GM18907 (cell line): ENCODE results near the gene ZNF521.

ENCODE experiments used
- ATAC-seq: cut with Tn5 transposase; IDR thresholded peaks from one replicate; pipeline ENCODE4 v1.9.1; 2021; ENCODE audit warnings: mild to moderate bottlenecking, moderate library complexity; ENCODE audit not compliant: unreplicated experiment

Gene ZNF521

GRCh38 chr18:25174324-25174723 is 177.6 kb downstream of the ZNF521 start:
- ATAC-seq: no peak

GRCh38 chr18:25171334-25171733 is 180.6 kb downstream of the ZNF521 start:
- no peak for ATAC-seq

DNA sequence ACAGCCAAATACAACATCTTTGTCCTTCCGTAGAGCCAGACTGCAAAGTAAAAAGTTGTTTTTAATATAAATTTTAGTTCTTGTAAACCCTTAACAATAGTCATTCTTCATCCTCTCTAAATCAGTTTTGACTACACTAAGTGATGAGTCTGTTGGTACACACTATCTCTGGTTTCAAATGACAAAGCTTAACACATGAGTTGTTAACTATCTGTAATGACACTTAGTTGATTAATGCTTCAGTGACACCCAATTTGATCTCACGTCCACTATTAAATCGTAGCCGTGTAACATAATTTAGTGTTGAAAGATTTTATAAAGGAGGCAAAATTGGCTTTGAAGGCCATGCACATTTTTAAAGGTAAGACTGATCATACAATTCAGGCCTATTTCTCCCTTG is 181.6 kb downstream of the ZNF521 start:
- no peak for ATAC-seq

GRCh38 chr18:25169701-25170100 is 182.3 kb downstream of the ZNF521 start:
- no peak for ATAC-seq

- no peak for ATAC-seq
These were observed 184.2 kb downstream of the ZNF521 start for GRCh38 chr18:25167612-25168410.

GRCh38 chr18:25166113-25166512 is 185.9 kb downstream of the ZNF521 start:
- ATAC-seq: no peak

- peak; percentile 95 for ATAC-seq
These were observed 186.8 kb downstream of the ZNF521 start for GRCh38 chr18:25164848-25165811.

- peak; percentile 44 for ATAC-seq
These were observed 187.6 kb downstream of the ZNF521 start for GRCh38 chr18:25164211-25164847.

DNA sequence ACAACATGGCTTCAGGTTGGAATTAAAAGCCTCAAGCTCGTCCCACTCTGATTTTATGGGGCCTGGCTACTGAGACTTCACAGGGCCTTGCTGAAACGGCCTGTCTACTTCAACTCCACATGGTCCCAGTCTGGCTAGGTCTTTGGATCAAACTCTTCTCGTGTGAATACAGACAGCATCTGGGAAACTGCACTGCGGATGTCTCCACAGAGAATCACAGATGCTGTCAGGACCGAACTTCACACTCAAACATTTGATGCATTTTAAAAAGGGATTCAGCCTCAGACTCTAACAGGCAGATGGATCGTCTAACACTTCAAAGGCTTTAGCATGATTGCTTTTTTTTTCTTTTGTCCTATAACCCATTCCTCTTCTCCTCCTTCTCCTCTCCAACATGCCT is 198.5 kb downstream of the ZNF521 start:
- ATAC-seq: no peak

DNA sequence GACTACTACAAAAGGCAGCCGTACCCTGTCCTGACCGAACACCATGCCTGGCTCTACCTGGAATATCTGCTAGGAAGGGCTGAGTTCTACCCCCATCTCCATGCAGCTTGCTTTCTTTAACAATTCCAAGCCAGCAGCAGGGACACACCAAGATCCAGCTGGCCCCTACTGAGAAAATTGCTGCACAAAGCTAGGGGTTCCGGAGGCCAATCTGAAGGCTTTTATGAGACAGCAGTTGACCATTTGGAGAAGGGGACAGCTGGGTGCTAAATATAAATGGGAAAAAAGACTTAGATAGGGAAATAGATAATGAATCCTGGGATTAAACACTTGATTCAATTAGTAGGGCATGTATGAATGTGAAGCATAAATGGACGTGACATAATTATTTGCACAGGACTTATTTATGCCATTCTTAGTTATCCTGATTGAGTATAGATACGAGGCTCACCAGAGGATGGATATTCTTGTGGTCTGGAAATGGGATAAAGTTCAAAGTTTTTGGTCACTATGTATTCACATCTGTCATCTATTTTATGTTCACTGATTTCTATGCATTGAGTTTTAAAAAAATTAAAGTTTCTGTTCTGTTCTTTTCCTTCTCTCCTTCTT is 204.0 kb downstream of the ZNF521 start:
- no peak for ATAC-seq

DNA sequence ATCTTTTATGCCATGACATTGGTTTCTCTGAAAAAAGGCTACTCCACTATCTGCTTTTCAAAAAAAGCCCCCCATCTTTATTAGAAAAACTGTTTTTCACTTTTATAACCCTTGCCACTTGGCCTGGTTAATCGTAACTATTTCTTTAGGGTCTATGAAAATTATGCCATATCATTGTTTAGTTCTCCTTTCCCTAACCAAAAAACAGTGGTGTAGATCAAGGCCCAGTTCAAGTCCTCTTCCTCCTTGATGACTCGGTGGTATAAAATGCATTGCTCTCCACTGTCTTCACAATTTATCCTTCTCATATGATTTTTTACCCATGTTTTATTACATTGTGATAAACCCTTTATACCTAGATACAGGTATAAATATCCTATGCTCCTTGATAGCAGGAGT is 205.5 kb downstream of the ZNF521 start:
- no peak for ATAC-seq

- ATAC-seq: no peak
These were observed 206.0 kb downstream of the ZNF521 start for GRCh38 chr18:25145731-25146511.

GRCh38 chr18:25144820-25145219 is 207.1 kb downstream of the ZNF521 start:
- ATAC-seq: no peak

DNA sequence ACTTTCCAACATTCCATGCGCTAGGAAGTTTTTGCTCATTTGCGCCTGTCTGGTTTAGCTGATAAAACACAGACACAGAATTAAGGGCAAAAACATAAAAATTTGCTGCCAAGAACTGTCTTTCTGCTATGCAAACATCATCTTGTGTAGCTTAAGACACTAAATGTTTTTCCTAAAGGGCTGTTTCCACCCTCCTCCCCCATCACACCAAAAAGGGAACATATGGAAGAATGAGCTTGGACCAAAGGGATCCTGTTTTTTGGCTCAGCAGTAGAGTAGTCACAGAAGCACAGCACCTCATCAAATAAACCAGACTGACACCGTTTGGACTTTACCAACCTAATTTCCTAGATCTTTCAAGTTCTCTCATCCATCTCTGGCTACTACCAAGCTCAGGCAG is 210.1 kb downstream of the ZNF521 start:
- no peak for ATAC-seq

DNA sequence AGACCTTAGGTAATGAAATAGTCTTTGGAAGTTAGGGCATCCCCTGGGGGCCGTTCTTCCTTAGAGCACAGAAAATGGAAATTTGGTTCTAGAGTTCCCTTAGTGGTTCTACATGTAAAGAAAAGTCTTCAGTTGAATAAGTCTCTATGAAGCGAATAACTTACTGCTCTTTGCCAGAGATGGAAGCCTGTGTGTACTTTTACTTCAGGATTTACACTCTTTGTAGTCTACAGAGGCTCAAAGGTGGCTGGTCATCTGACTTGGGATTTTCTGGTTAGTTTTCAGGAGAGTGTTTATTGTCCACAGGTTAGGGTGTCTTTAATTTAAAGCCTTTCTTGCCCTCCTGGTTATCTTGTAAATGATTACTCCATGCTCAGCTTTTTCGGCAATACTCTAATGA is 210.6 kb downstream of the ZNF521 start:
- no peak for ATAC-seq

DNA sequence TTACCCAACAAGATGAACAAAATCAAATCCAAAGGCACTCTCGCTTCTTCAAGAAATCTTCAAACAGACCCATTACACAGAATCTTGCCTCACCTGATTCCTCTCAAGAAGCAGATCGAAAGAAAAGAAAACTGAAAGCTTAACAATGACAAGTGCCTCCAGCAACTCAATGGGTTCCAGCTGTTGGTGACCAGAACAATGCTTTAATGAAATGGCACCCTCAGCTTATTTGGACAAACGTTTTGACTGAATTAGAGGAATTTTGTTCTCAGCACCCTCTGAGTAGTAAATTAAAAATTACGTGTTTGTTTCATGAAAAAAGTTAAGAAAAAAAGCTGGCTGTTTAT is 211.0 kb downstream of the ZNF521 start:
- no peak for ATAC-seq

- no peak for ATAC-seq
These were observed 211.6 kb downstream of the ZNF521 start for GRCh38 chr18:25140124-25140961.

GRCh38 chr18:25137197-25137472 is 214.8 kb downstream of the ZNF521 start:
- no peak for ATAC-seq

- ATAC-seq: no peak
These were observed 215.4 kb downstream of the ZNF521 start for GRCh38 chr18:25136416-25137196.
